ENCODE results near the gene DLK1.

DNA sequence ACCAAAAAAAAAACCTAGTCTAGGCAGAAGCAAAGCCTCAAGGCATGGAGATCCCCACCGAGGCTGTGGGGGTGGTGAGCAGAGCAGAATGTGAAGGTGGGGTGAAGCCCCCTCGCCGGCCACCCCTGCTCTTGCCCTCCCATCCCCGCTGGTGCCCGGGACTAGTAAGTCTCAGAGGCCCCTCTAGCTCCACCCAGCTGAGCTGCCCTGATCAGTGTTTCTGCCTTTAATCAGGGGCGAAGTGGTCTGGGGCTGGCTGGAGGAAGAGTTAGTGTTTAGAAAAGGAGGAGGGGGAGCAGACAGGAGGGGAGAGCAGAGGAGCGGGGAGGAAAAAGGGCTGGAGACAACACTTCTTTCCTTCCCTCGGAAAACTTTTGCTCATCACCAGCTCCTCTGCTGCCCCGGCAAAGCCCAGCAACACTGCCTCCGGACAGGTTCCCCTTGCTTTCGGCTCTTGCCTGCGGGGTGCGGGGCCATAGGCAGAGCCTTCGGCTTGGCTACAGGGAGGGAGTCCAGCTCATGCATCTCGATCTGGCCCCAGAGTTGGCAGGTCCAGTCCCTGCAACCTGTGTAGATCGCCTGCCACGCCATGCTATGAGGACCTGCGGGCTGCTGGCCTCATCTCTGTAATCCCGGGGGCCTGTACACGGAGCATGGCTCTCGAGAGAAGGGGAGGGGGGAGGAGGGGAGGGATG, 3.4 kb upstream of the DLK1 start:
- TF ChIP-seq, protein P1, sequence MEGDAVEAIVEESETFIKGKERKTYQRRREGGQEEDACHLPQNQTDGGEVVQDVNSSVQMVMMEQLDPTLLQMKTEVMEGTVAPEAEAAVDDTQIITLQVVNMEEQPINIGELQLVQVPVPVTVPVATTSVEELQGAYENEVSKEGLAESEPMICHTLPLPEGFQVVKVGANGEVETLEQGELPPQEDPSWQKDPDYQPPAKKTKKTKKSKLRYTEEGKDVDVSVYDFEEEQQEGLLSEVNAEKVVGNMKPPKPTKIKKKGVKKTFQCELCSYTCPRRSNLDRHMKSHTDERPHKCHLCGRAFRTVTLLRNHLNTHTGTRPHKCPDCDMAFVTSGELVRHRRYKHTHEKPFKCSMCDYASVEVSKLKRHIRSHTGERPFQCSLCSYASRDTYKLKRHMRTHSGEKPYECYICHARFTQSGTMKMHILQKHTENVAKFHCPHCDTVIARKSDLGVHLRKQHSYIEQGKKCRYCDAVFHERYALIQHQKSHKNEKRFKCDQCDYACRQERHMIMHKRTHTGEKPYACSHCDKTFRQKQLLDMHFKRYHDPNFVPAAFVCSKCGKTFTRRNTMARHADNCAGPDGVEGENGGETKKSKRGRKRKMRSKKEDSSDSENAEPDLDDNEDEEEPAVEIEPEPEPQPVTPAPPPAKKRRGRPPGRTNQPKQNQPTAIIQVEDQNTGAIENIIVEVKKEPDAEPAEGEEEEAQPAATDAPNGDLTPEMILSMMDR (IDR thresholded peaks at IDR 0.05; ENCODE audit: low read length) = no peak
- TF ChIP-seq EZH2phosphoT487 (IDR thresholded peaks at IDR 0.05; ENCODE audit: low read length) (no peak), EZH2 (optimal IDR thresholded peaks at IDR 0.05; ENCODE audit: low read depth, low read length) (no peak)
